Keratinocyte (primary cell): Measurements from ENCODE around the gene TCP11. TPM values are rescaled to one million over a fixed set of nuclear protein-coding genes. Genes with fewer than 3 reads are reported as not detected.
"Not testable (repeated sequence)": the region's sequence is repeated elsewhere in the genome, so short reads cannot be mapped to it uniquely, and the experiment has no call there.

ENCODE experiments used
- DNase-seq: peaks from one replicate; pipeline ENCODE4 v3.0.0-alpha.2; 2011; ENCODE audit warnings: low read depth, missing footprints, low spot score
- FAIRE-seq: peaks from 2 replicates; lab custom pipeline; 2011; peaks lifted over from hg19 to GRCh38; lab: Jason Lieb, UNC
- H2AFZ ChIP-seq: 2 replicates; pipeline ENCODE4 v1.6.0; 2012; ENCODE audit warnings: low read length, control low read depth, inconsistent platforms; ENCODE audit not compliant: control insufficient read depth
- H3K27ac ChIP-seq: 2 replicates; pipeline ENCODE4 v1.5.1; 2011; ENCODE audit warnings: low read length; ENCODE audit not compliant: control insufficient read depth, insufficient read depth
- H3K27me3 ChIP-seq: 3 replicates; pipeline ENCODE4 v1.6.0; 2011; ENCODE audit warnings: low read length; ENCODE audit not compliant: control insufficient read depth, insufficient read depth; ENCODE audit errors: extremely low read depth
- H3K36me3 ChIP-seq, 2 experiments: 2 replicates in 1 of 2; 3 replicates in 1 of 2; pipeline ENCODE4 v1.5.1; 2011; ENCODE audit warnings: low read length in 2 of 2, mild to moderate bottlenecking in 1 of 2; ENCODE audit not compliant: control insufficient read depth in 2 of 2, insufficient read depth in 2 of 2; ENCODE audit errors: extremely low read depth in 1 of 2
- H3K4me1 ChIP-seq: 3 replicates; pipeline ENCODE4 v1.5.1; 2011; ENCODE audit warnings: low read length; ENCODE audit not compliant: control insufficient read depth, insufficient read depth; ENCODE audit errors: extremely low read depth
- H3K4me2 ChIP-seq: 3 replicates; pipeline ENCODE4 v1.6.0; 2011; ENCODE audit warnings: low read depth, low read length; ENCODE audit not compliant: control insufficient read depth, insufficient read depth; ENCODE audit errors: extremely low read depth
- H3K4me3 ChIP-seq, 3 experiments: fragments of 200-600 bp in 1 of 3; sonication (generic) in 1 of 3; 2 replicates in 2 of 3; 3 replicates in 1 of 3; pipeline ENCODE4 v1.5.1; 2011 to 2016; ENCODE audit warnings: low read length in 3 of 3, mild to moderate bottlenecking in 3 of 3, control low read depth in 2 of 3, inconsistent platforms in 1 of 3, low read depth in 1 of 3, mixed read lengths in 1 of 3, mixed run types in 1 of 3, moderate library complexity in 1 of 3; ENCODE audit not compliant: control insufficient read depth in 2 of 3, insufficient read depth in 2 of 3; ENCODE audit errors: extremely low read depth in 1 of 3
- H3K79me2 ChIP-seq: 2 replicates; pipeline ENCODE4 v1.6.0; 2012; ENCODE audit warnings: low read length; ENCODE audit not compliant: control insufficient read depth, insufficient read depth
- H3K9ac ChIP-seq: 3 replicates; pipeline ENCODE4 v1.6.0; 2011; ENCODE audit warnings: low read length; ENCODE audit not compliant: control insufficient read depth, insufficient read depth; ENCODE audit errors: extremely low read depth
- H3K9me1 ChIP-seq: 3 replicates; pipeline ENCODE4 v1.6.0; 2011; ENCODE audit warnings: low read length; ENCODE audit not compliant: control insufficient read depth, insufficient read depth; ENCODE audit errors: extremely low read depth
- H3K9me3 ChIP-seq: 2 replicates; pipeline ENCODE4 v1.5.1; 2012; ENCODE audit warnings: low read depth, low read length; ENCODE audit not compliant: control insufficient read depth
- H4K20me1 ChIP-seq: 3 replicates; pipeline ENCODE4 v1.6.0; 2011; ENCODE audit warnings: low read length; ENCODE audit not compliant: control insufficient read depth, insufficient read depth; ENCODE audit errors: extremely low read depth
- EZH2 ChIP-seq: IDR thresholded peaks from one replicate; pipeline ENCODE4 v1.6.1; 2012; ENCODE audit warnings: inconsistent platforms, mild to moderate bottlenecking, low read length, moderate library complexity
- dilution Hi-C: fragments of 300-500 bp; cut with MboI; formaldehyde crosslinking; loops from one replicate; pipeline ENCODE4 v1.7.0; 2020; ENCODE audit warnings: low sequenced_read_pairs; ENCODE audit not compliant: extremely low pct_ligation_motif_present
- polyA plus RNA-seq, 5 experiments: library from polyadenylated mRNA; depleted of rRNA in 3 of 5; stranded (reverse) in 3 of 5; stranded (forward) in 1 of 5; unstranded in 1 of 5; fragments of >200 nt; gene quantifications; 1 replicate in 1 of 5; 2 replicates in 3 of 5; 3 replicates in 1 of 5; pipeline versions ENCODE4 v1.2.1 to v1.2.3, GENCODE V29; 2011 to 2012; ENCODE audit warnings: missing spikeins in 2 of 5, low read depth in 1 of 5, low replicate concordance in 1 of 5
- TF ChIP-seq, protein P1 (sequence below), 3 experiments: IDR thresholded peaks in 1 of 3; conservative IDR thresholded peaks in 1 of 3; optimal IDR thresholded peaks in 1 of 3; 2 replicates in 2 of 3; 3 replicates in 1 of 3; pipeline versions ENCODE3 to v1.5.1; 2011; ENCODE audit warnings: low read length in 3 of 3, mild to moderate bottlenecking in 3 of 3, moderate library complexity in 2 of 3, control low read depth in 1 of 3, inconsistent platforms in 1 of 3; ENCODE audit not compliant: insufficient read depth in 2 of 3; ENCODE audit errors: extremely low read depth in 1 of 3

Gene TCP11
- polyA plus RNA-seq, 1 donor (not counting 4 experiments of a cell fraction or from before 2014, with no cell fraction given) = not detected

DNA sequence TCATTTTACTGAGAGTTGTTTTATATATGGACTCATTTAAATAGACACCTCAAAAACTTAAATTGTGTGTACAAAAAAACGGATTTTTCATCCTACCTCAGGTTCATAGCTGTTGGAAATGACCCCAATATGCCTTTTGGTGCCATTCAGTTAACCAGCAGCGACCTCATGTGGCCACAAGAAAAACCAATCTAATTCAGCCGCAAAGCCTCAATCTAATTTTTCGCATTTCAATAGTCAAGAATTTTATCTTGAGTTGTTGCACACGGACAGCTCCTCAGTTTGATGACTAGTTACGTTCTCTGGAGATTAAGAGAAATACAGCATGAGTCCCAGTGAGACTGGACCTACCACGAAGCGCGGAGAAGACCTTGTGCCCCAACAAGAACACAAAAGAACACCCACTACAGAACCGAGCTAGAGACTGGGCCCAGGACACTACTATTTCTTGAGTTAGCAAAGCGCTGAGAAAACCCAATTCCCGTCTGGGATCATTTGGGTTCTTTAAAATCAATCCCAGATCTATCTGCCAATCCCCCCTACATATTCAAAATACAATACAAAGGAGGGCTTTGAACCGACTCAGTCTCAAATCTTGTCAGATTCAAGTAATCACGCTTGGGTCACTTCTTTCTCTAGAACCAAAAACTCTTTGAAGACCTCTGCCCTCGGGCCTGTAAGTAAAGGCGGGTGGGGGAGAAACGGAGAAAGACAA is 1.1 kb downstream of the TCP11 start:
- H3K27ac ChIP-seq = no peak overlapping the region
- H3K4me1 ChIP-seq = peaks cover 2% of the 10 kb centered on the region
- no peak for TF ChIP-seq EZH2
- TF ChIP-seq, protein P1, sequence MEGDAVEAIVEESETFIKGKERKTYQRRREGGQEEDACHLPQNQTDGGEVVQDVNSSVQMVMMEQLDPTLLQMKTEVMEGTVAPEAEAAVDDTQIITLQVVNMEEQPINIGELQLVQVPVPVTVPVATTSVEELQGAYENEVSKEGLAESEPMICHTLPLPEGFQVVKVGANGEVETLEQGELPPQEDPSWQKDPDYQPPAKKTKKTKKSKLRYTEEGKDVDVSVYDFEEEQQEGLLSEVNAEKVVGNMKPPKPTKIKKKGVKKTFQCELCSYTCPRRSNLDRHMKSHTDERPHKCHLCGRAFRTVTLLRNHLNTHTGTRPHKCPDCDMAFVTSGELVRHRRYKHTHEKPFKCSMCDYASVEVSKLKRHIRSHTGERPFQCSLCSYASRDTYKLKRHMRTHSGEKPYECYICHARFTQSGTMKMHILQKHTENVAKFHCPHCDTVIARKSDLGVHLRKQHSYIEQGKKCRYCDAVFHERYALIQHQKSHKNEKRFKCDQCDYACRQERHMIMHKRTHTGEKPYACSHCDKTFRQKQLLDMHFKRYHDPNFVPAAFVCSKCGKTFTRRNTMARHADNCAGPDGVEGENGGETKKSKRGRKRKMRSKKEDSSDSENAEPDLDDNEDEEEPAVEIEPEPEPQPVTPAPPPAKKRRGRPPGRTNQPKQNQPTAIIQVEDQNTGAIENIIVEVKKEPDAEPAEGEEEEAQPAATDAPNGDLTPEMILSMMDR (optimal IDR thresholded peaks at IDR 0.05 in 1 of 3, IDR thresholded peaks at IDR 0.05 in 1 of 3, conservative IDR thresholded peaks at IDR 0.05 in 1 of 3; ENCODE audit: extremely low read depth in 1 of 3, insufficient read depth in 2 of 3, low read length in 3 of 3) = peak; percentile 64 to 77 (median 77)
- no peak overlapping the region for H3K4me2 ChIP-seq
- H4K20me1 ChIP-seq = no peaks in the 10 kb centered on the region
- FAIRE-seq (peak; percentile 83), DNase-seq (no peak)
- dilution Hi-C loops = no loop called here
- no peaks in the 10 kb centered on the region for H3K36me3 ChIP-seq
- H3K79me2 ChIP-seq = no peaks in the 10 kb centered on the region
- H3K27me3 ChIP-seq = no peaks in the 10 kb centered on the region
- H2AFZ ChIP-seq = no peak overlapping the region
- H3K4me3 ChIP-seq = no peak overlapping the region
- no peak overlapping the region for H3K9ac ChIP-seq
- no peaks in the 10 kb centered on the region for H3K9me1 ChIP-seq
- no peaks in the 10 kb centered on the region for H3K9me3 ChIP-seq

DNA sequence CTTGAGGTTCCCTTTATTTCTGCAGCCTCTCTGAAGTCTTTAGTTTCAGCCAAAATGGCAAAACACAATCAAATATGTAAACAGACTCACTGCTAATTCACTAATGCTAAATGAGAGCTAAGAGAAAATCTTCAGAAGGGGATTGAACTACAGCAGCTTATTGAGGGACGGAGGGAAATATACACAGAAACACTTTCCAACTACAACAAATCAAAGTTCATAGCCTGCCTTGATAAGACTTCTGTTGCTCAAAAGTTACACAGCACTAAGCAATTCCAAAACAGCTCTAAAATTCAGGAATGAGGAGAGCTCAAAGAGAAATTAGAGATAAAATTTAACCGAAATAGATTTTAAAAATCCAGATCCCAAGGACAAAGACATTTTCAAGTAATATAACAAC is 1.7 kb downstream of the TCP11 start:
- dilution Hi-C loops = no loop called here
- FAIRE-seq (no peak), DNase-seq (no peak)
- no peak overlapping the region for H3K4me3 ChIP-seq
- peaks cover 2% of the 10 kb centered on the region for H3K4me1 ChIP-seq
- TF ChIP-seq, protein P1 (optimal IDR thresholded peaks at IDR 0.05 in 1 of 3, IDR thresholded peaks at IDR 0.05 in 1 of 3, conservative IDR thresholded peaks at IDR 0.05 in 1 of 3; ENCODE audit: extremely low read depth in 1 of 3, insufficient read depth in 2 of 3, low read length in 3 of 3) = no peak
- TF ChIP-seq EZH2 = no peak
- H3K9ac ChIP-seq = no peak overlapping the region
- H3K36me3 ChIP-seq = no peaks in the 10 kb centered on the region
- no peaks in the 10 kb centered on the region for H4K20me1 ChIP-seq
- no peaks in the 10 kb centered on the region for H3K79me2 ChIP-seq
- no peaks in the 10 kb centered on the region for H3K9me3 ChIP-seq
- H3K4me2 ChIP-seq = no peak overlapping the region
- no peak overlapping the region for H2AFZ ChIP-seq
- H3K9me1 ChIP-seq = no peaks in the 10 kb centered on the region
- no peak overlapping the region for H3K27ac ChIP-seq
- no peaks in the 10 kb centered on the region for H3K27me3 ChIP-seq

DNA sequence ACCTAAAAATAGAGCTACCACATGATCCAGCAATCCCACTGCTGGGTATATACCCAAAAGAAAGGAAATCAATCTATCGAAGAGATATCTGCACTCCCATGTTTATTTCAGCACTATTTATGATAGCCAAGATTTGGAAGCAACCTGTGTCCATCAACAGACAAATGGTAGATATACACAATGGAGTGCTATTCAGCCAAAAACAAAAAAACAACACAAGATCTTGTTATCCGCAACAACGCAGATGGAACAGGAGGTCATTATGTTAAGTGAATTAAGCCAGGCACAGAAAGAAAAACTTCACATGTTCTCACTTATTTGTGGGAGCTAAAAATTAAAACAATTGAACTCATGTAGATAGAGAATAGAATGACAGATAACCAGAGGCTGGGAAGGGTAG is 2.9 kb downstream of the TCP11 start:
- H3K9ac ChIP-seq, FAIRE-seq, H3K4me1 ChIP-seq, H3K27me3 ChIP-seq, DNase-seq, H3K36me3 ChIP-seq, dilution Hi-C loops, H3K9me1 ChIP-seq, H3K4me2 ChIP-seq, H4K20me1 ChIP-seq, H3K27ac ChIP-seq, H3K9me3 ChIP-seq, H3K79me2 ChIP-seq, H2AFZ ChIP-seq, H3K4me3 ChIP-seq: not testable (repeated sequence)
